OCI-LY7 (cell line): ENCODE data around the gene CTNNA3. TPM values are rescaled to one million over a fixed set of nuclear protein-coding genes. Genes with fewer than 3 reads are reported as not detected.

Source experiments
- BruUV-seq: library from RNA; stranded (reverse); fragments of 400-500 nt; replicated peaks from 2 replicates; lab custom pipeline; 2021; lab: Mats Ljungman, UMichigan
- CTCF ChIA-PET: fragments of 300-600 bp; sonication (Branson Sonifier 250); formaldehyde crosslinking; loops from one replicate; lab custom pipeline; 2022; ENCODE audit warnings: antibody characterized with exemption; ENCODE audit not compliant: unreplicated experiment; lab: Charles Lee
- POLR2A ChIA-PET: fragments of 300-600 bp; sonication (Branson Sonifier 250); formaldehyde crosslinking; loops from one replicate; lab custom pipeline; 2022; ENCODE audit warnings: antibody characterized with exemption; lab: Charles Lee
- DNase-seq: peaks from one replicate; pipeline ENCODE4 v3.0.0-alpha.2; 2015; ENCODE audit warnings: low spot score
- H2AFZ ChIP-seq: fragments of 200-600 bp; sonication (generic), shearing (Covaris generic); 2 replicates; pipeline ENCODE4 v1.6.1; 2014; ENCODE audit warnings: mild to moderate bottlenecking, antibody characterized with exemption, low read length, moderate library complexity
- H3K27ac ChIP-seq: fragments of 200-600 bp; sonication (generic); 2 replicates; pipeline ENCODE4 v1.5.1; 2014; ENCODE audit warnings: mixed run types, low read depth, mild to moderate bottlenecking, moderate library complexity, low read length, inconsistent platforms; ENCODE audit not compliant: poor library complexity, severe bottlenecking
- H3K36me3 ChIP-seq: fragments of 200-600 bp; sonication (generic); 2 replicates; pipeline ENCODE4 v1.6.1; 2014; ENCODE audit warnings: mild to moderate bottlenecking, antibody characterized with exemption, low read length, moderate library complexity, mixed read lengths; ENCODE audit not compliant: insufficient read depth
- H3K4me1 ChIP-seq: fragments of 200-600 bp; sonication (generic); 2 replicates; pipeline ENCODE4 v1.5.1; 2014; ENCODE audit warnings: mild to moderate bottlenecking, low read length; ENCODE audit not compliant: insufficient read depth, poor library complexity, severe bottlenecking
- H3K4me2 ChIP-seq: fragments of 200-600 bp; sonication (generic); 2 replicates; pipeline ENCODE4 v1.6.1; 2014; ENCODE audit warnings: mild to moderate bottlenecking, low read length
- H3K4me3 ChIP-seq: fragments of 200-600 bp; sonication (generic); 2 replicates; pipeline ENCODE4 v1.5.1; 2014; ENCODE audit warnings: mild to moderate bottlenecking, low read depth, low read length; ENCODE audit not compliant: poor library complexity, severe bottlenecking
- H3K79me2 ChIP-seq: fragments of 200-600 bp; sonication (generic); 2 replicates; pipeline ENCODE4 v1.6.1; 2016; ENCODE audit warnings: low read depth, mild to moderate bottlenecking, low read length, moderate library complexity, mixed read lengths; ENCODE audit not compliant: insufficient read depth
- H3K9me2 ChIP-seq: fragments of 200-600 bp; sonication (generic); 2 replicates; pipeline ENCODE4 v1.6.1; 2016; ENCODE audit warnings: mild to moderate bottlenecking, low read length, mixed read lengths; ENCODE audit not compliant: insufficient read depth
- H3K9me3 ChIP-seq: fragments of 200-600 bp; sonication (generic); 2 replicates; pipeline ENCODE4 v1.6.1; 2014; ENCODE audit warnings: mild to moderate bottlenecking, mixed run types, low read length, mixed read lengths
- H4K20me1 ChIP-seq: fragments of 200-600 bp; sonication (generic); 2 replicates; pipeline ENCODE4 v1.6.1; 2014; ENCODE audit warnings: mild to moderate bottlenecking, antibody characterized with exemption, low read length, moderate library complexity, mixed read lengths; ENCODE audit not compliant: insufficient read depth
- EZH2phosphoT487 ChIP-seq: fragments of 200-600 bp; sonication (generic); IDR thresholded peaks from 2 replicates; pipeline ENCODE4 v1.6.1; 2018; ENCODE audit warnings: low read depth, borderline replicate concordance, mild to moderate bottlenecking, mixed run types, antibody characterized with exemption, low read length, moderate library complexity, mixed read lengths
- intact Hi-C: fragments of 100-400 bp; cut with micrococcal nuclease; formaldehyde crosslinking; loops from one replicate; pipeline ENCODE4 v1.10.0; 2022; ENCODE audit not compliant: unreplicated experiment
- total RNA-seq, 2 experiments: library from RNA; depleted of rRNA in 1 of 2; stranded (reverse); fragments of >200 nt in 1 of 2; shearing (Covaris generic) in 1 of 2; gene quantifications; 2 replicates each; pipeline ENCODE4 v1.2.3, GENCODE V29; 2014 to 2022
- TF ChIP-seq, protein P1 (sequence below): fragments of 200-600 bp; sonication (generic); conservative IDR thresholded peaks from 2 replicates; pipeline ENCODE4 v1.5.1; 2014; ENCODE audit warnings: mild to moderate bottlenecking, antibody characterized with exemption, low read length, moderate library complexity, mixed read lengths

Gene CTNNA3
- total RNA-seq, 2 experiments from 2014 or later: not detected

- Histone ChIP-seq H3K4me2 (no peak overlapping the region), H3K36me3 (no peaks in the 10 kb centered on the region), H3K9me3 (no peaks in the 10 kb centered on the region), H3K4me3 (no peak overlapping the region), H2AFZ (no peak overlapping the region), H3K79me2 (no peaks in the 10 kb centered on the region), H3K4me1 (no peaks in the 10 kb centered on the region), H4K20me1 (no peaks in the 10 kb centered on the region), H3K27ac (no peak overlapping the region), H3K9me2 (no peaks in the 10 kb centered on the region)
- POLR2A ChIA-PET: no interaction called here
- CTCF ChIA-PET: no interaction called here
- TF ChIP-seq, protein P1, sequence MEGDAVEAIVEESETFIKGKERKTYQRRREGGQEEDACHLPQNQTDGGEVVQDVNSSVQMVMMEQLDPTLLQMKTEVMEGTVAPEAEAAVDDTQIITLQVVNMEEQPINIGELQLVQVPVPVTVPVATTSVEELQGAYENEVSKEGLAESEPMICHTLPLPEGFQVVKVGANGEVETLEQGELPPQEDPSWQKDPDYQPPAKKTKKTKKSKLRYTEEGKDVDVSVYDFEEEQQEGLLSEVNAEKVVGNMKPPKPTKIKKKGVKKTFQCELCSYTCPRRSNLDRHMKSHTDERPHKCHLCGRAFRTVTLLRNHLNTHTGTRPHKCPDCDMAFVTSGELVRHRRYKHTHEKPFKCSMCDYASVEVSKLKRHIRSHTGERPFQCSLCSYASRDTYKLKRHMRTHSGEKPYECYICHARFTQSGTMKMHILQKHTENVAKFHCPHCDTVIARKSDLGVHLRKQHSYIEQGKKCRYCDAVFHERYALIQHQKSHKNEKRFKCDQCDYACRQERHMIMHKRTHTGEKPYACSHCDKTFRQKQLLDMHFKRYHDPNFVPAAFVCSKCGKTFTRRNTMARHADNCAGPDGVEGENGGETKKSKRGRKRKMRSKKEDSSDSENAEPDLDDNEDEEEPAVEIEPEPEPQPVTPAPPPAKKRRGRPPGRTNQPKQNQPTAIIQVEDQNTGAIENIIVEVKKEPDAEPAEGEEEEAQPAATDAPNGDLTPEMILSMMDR: no peak
- TF ChIP-seq EZH2phosphoT487: no peak
- intact Hi-C loops: no loop called here
- no TSS peak for BruUV-seq
- DNase-seq: no peak
Measured at GRCh38 chr10:67107670-67108069, 588.3 kb downstream of the CTNNA3 start.

DNA sequence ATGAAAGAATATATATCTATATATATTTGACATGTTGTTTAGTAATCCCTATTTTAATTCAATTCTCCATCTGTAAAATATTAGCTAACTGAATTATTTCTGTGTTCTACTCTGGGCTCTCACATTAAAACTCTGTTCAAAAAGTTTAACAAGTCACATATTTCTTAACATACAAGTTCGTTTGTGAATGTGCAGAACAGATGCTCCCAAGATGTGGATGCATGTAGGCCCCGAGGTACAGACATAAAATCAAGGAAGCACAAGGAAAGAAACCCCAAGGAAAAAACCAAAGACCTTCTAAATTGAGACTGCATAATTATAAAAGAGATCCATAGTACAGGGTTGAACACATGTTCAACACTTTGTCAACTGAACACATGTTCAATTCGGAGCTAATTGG is 595.0 kb downstream of the CTNNA3 start:
- CTCF ChIA-PET: no interaction called here
- no TSS peak for BruUV-seq

GRCh38 chr10:67098461-67098860 is 597.5 kb downstream of the CTNNA3 start:
- no peak overlapping the region for H3K4me3 ChIP-seq
- CTCF ChIA-PET: no interaction called here
- POLR2A ChIA-PET: no interaction called here
- BruUV-seq: no TSS peak
- no peaks in the 10 kb centered on the region for H3K9me3 ChIP-seq
- H3K36me3 ChIP-seq: no peaks in the 10 kb centered on the region
- no peak overlapping the region for H3K4me2 ChIP-seq
- no peak overlapping the region for H2AFZ ChIP-seq
- no peak for DNase-seq
- intact Hi-C loops: no loop called here
- TF ChIP-seq, protein P1: no peak
- TF ChIP-seq EZH2phosphoT487: no peak
- H3K4me1 ChIP-seq: no peaks in the 10 kb centered on the region
- H3K79me2 ChIP-seq: no peaks in the 10 kb centered on the region
- no peaks in the 10 kb centered on the region for H4K20me1 ChIP-seq
- no peaks in the 10 kb centered on the region for H3K9me2 ChIP-seq
- H3K27ac ChIP-seq: no peak overlapping the region

More for the DNA sequence above, 595.0 kb downstream of the CTNNA3 start:
- TF ChIP-seq, protein P1: no peak
- Histone ChIP-seq H3K4me2 (no peak overlapping the region), H3K4me3 (no peak overlapping the region), H3K9me2 (no peaks in the 10 kb centered on the region), H2AFZ (no peak overlapping the region), H3K4me1 (no peaks in the 10 kb centered on the region), H4K20me1 (no peaks in the 10 kb centered on the region), H3K9me3 (no peaks in the 10 kb centered on the region), H3K79me2 (no peaks in the 10 kb centered on the region), H3K27ac (no peak overlapping the region), H3K36me3 (no peaks in the 10 kb centered on the region)
- POLR2A ChIA-PET: interaction anchor here (0.6 to 0.7 kb wide), 2 partner anchors 11 to 75 kb away, joined by 3 read pairs; no protein-coding TSS in a partner anchor
- DNase-seq: no peak
- intact Hi-C loops: no loop called here
